Left kidney (tissue), 2 donors: ENCODE results near the gene FZD10. TPM values are rescaled to one million over a fixed set of nuclear protein-coding genes. Genes with fewer than 3 reads are reported as not detected.

Experiments
- DNase-seq: peaks from one replicate; pipeline ENCODE4 v3.0.0-alpha.2; 2013
- polyA plus RNA-seq: library from polyadenylated mRNA; unstranded; fragments of 120-200 nt; gene quantifications from one replicate; pipeline ENCODE4 v1.2.1, GENCODE V29; 2013; ENCODE audit not compliant: insufficient read length

FZD10 gene
- polyA plus RNA-seq, 1 donor, result 3.2 TPM

GRCh38 chr12:130205495-130205894 is 43.2 kb downstream of the FZD10 start:
- no peak for DNase-seq

GRCh38 chr12:130212384-130212989 is 50.2 kb downstream of the FZD10 start:
- no peak for DNase-seq

GRCh38 chr12:130213249-130213648 is 51.0 kb downstream of the FZD10 start:
- no peak for DNase-seq

- DNase-seq, result no peak
Observed at GRCh38 chr12:130214686-130215395, 52.6 kb downstream of the FZD10 start.

Other genes starting within 250 kb of the FZD10 start
- 0.78 TPM for gene PIWIL1, start 175.4 kb downstream of the FZD10 start, polyA plus RNA-seq